Left lung (tissue), 10 donors: ENCODE results near the gene OR2S2. TPM values are rescaled to one million over a fixed set of nuclear protein-coding genes. Genes with fewer than 3 reads are reported as not detected.
A peak's percentile ranks its signal among the peaks of the same experiment; 100 is the strongest.
"Not testable (repeated sequence)": the region's sequence is repeated elsewhere in the genome, so short reads cannot be mapped to it uniquely, and the experiment has no call there.

Experiments
- ATAC-seq: fragments of 200-7000 bp; cut with Tn5 transposase; one replicate; pipeline ENCODE4 v1.9.1; 2020; ENCODE audit warnings: moderate library complexity
- DNase-seq, 4 donors: peaks; one replicate each; pipeline ENCODE4 v3.0.0-alpha.2; 2013 to 2020
- H3K27ac ChIP-seq, 2 donors: fragments of 200-600 bp; sonication (generic) in 1 of 2; one replicate each; pipeline versions ENCODE4 v1.5.0 to v1.8.0; 2020 to 2021
- H3K27me3 ChIP-seq, 2 donors: fragments of 200-600 bp; sonication (generic) in 1 of 2; one replicate each; pipeline versions ENCODE4 v1.5.0 to v1.8.0; 2020 to 2021
- H3K36me3 ChIP-seq, 2 donors: fragments of 200-600 bp; sonication (generic) in 1 of 2; one replicate each; pipeline versions ENCODE4 v1.5.0 to v1.8.0; 2020 to 2021
- H3K4me1 ChIP-seq, 2 donors: fragments of 200-600 bp; one replicate each; pipeline ENCODE4 v1.8.0; 2021
- H3K4me3 ChIP-seq, 2 donors: fragments of 200-600 bp; sonication (generic) in 1 of 2; one replicate each; pipeline versions ENCODE4 v1.5.0 to v1.8.0; 2020 to 2021; ENCODE audit warnings: mild to moderate bottlenecking in 1 of 2
- H3K9me3 ChIP-seq, 2 donors: fragments of 200-600 bp; sonication (generic) in 1 of 2; one replicate each; pipeline versions ENCODE4 v1.5.0 to v1.8.0; 2020 to 2021
- CTCF ChIP-seq, 2 donors: fragments of 200-600 bp; sonication (generic) in 1 of 2; IDR thresholded peaks; one replicate each; pipeline versions ENCODE4 v1.5.0 to v1.8.0; 2021; ENCODE audit warnings: antibody characterized with exemption in 2 of 2
- intact Hi-C, 2 donors: fragments of 100-400 bp; cut with DNase I; formaldehyde crosslinking; loops; one replicate each; pipeline versions ENCODE4 v1.11.2 to v1.14.2; 2022
- polyA plus RNA-seq, 6 donors: library from polyadenylated mRNA; unstranded; fragments of 120-200 nt; gene quantifications; one replicate each; pipeline ENCODE4 v1.2.1, GENCODE V29; 2013; ENCODE audit not compliant: insufficient read length in 6 of 6
- total RNA-seq, 2 donors: library from RNA; stranded (reverse); fragmentation: NEBNext Ultra II Directional; extraction: Animal tissue kit (Norgen Biotek cat#: 25700); gene quantifications; one replicate each; pipeline ENCODE4 v1.2.1, GENCODE V29; 2021
- donor health status: DM: no; HTN: yes; CAD: no.
- donor health status: DM: no; HTN: no; CAD: no.

Gene OR2S2
- total and polyA plus RNA-seq, 8 donors: 0.32 TPM; not detected in 7

DNA sequence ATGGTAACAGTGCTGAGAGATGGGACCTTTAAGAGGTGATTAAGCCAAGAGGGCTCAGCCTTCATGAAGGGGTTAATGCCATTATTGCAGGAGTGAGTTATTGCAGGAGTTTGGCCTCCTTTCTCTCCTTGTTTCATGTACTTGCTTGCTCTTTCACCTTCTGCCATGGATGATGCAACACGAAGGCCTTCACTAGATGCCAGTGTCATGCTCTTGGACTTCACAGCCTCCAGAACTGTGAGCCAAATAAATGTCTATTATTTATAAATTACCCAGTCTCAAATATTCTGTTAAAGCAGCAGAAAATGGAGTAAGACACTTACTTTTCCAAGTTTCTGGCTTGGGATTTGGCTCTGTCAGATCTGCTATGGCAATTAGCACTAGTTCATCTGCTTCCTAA, 40.4 kb upstream of the OR2S2 start:
- Histone ChIP-seq H3K36me3 (no peaks in the 10 kb centered on the region), H3K4me1 (no peaks in the 10 kb centered on the region), H3K4me3 (no peak overlapping the region), H3K27ac (no peak overlapping the region), H3K27me3 (no peaks in the 10 kb centered on the region), H3K9me3 (peaks cover 0 to 12% of the 10 kb centered on the region in 2 donors)
- TF ChIP-seq CTCF (IDR thresholded peaks at IDR 0.05): no peak
- ATAC-seq (no peak), DNase-seq (no peak)
- intact Hi-C loops: no loop called here

DNA sequence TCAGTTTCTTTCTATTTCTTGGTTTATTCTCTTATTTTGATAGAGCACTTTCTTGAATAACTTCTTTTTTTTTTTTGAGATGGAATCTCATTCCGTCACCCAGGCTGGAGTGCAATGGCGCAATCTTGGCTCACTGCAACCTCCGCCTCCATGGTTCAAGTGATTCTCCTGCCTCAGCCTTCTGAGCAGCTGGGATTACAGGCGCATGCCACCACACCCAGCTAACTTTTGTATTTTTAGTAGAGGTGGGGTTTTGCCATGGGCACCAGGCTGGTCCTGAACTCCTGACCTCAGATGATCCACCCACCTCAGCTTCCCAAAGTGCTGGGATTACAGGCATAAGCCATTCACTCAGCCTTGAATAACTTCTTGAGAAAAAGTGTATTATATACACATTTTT, 39.1 kb upstream of the OR2S2 start:
- DNase-seq: peak in 1 of 4 donors; percentile 44
- H3K36me3 ChIP-seq, intact Hi-C loops, H3K4me3 ChIP-seq, H3K4me1 ChIP-seq, H3K27me3 ChIP-seq: not testable (repeated sequence)
- Histone ChIP-seq H3K9me3 (peaks cover 0 to 12% of the 10 kb centered on the region in 2 donors), H3K27ac (peak overlapping the region; percentile 30 to 48)
- peak; percentile 78 for ATAC-seq

DNA sequence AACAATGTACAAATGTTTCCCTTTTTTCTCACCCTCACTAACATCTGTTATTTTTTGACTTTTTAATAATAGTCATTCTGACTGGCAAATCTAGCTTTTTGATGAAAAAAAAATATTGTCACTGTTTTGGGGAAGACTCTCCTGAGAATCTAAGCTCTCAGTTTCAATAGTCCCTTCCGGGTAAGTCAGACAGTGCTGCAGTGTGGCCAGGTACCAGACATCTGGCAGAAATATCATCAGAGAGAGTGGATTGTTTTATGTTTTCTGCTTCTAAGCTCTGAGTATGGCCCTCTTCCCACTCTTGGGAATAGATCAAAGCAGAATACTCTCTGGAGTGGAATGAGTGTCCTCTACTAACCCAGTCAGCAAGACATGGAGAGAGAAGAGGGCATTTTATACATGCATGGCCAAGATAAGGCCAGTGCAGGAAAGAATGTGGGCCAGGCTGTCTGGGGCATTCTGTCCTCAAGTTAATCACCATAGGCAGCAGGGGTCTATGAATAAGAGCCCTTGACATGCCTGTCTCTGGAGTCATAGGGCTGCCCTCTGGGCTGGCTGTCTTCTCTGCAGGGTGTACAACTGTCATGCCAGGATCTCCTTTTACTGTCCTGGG, 38.5 kb upstream of the OR2S2 start:
- Histone ChIP-seq H3K9me3 (peaks cover 0 to 12% of the 10 kb centered on the region in 2 donors), H3K36me3 (no peaks in the 10 kb centered on the region), H3K27me3 (no peaks in the 10 kb centered on the region), H3K4me1 (no peaks in the 10 kb centered on the region), H3K27ac (peak overlapping the region; percentile 30 to 48), H3K4me3 (no peak overlapping the region)
- intact Hi-C loops: no loop called here
- peak in 2 of 4 donors; percentile 5 to 49 for DNase-seq
- TF ChIP-seq CTCF (IDR thresholded peaks at IDR 0.05): no peak
- peak; percentile 94 for ATAC-seq

GRCh38 chr9:35994959-35995358, 37.0 kb upstream of the OR2S2 start:
- DNase-seq (no peak), ATAC-seq (no peak)
- Histone ChIP-seq H3K9me3 (peaks cover 0 to 12% of the 10 kb centered on the region in 2 donors), H3K27ac (no peak overlapping the region), H3K4me3 (no peak overlapping the region), H3K27me3 (no peaks in the 10 kb centered on the region), H3K4me1 (no peaks in the 10 kb centered on the region), H3K36me3 (no peaks in the 10 kb centered on the region)
- intact Hi-C loops: no loop called here
- no peak for TF ChIP-seq CTCF (IDR thresholded peaks at IDR 0.05)

DNA sequence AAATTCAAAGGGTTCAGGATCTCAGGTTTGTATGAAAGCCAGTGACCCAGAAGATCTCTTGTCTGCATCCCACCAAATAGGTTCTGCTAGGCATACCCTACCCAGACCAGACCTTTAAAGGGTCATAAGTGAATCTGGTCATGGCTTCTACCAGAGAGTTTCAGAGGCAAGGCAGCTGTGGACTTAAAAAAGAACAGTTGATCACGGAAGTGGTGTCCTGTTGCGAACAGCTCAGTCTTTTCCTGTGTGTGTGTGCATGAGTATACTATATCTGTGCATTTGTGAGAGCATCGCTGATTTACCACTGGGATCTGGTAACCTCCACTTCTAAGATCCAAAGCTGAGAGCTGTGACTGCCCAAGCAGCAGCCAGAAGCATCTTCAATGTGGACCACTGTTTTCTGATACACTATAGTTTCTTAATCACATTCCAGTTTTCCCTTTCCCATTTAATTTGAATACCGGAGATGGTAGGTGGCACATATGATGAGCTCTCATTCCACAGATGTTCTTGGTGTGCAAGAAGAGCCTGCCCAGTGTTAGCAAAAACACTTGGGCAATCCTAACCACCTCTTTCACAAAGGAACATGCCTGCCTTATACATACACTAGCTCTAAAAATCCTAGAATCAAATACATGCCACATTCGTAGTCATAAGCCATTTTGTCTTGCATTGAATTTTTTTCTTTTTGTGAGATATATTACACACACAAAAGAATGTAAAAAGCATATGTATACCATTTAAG, 36.2 kb upstream of the OR2S2 start:
- no peaks in the 10 kb centered on the region for H3K4me1 ChIP-seq
- no peak overlapping the region for H3K27ac ChIP-seq
- intact Hi-C loops: no loop called here
- DNase-seq (no peak), ATAC-seq (no peak)
- peaks cover 0 to 12% of the 10 kb centered on the region in 2 donors for H3K9me3 ChIP-seq
- H3K36me3 ChIP-seq: no peaks in the 10 kb centered on the region
- no peak for TF ChIP-seq CTCF (IDR thresholded peaks at IDR 0.05)
- no peak overlapping the region for H3K4me3 ChIP-seq
- H3K27me3 ChIP-seq: no peaks in the 10 kb centered on the region

DNA sequence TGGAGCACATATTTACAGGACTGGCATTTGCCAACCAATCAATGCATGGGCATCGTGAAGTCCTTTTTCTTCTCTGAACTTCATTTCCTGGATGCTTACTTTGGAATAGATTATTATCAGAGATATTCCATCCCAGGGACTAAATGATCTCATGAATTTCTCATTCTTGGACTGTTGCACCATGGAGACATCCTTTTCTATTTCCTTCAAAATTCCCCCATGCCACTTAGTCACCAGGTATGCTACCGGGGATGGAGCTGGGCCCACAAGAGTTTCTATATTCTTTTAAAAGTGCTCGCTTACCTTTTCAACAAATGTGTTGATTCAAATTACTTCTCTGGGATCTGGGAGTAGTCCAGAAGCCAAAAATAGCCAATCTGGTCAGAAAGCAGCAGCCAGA, 35.2 kb upstream of the OR2S2 start:
- H3K27ac ChIP-seq, H3K9me3 ChIP-seq, H3K4me3 ChIP-seq, H3K4me1 ChIP-seq, intact Hi-C loops, ATAC-seq, H3K27me3 ChIP-seq, DNase-seq, H3K36me3 ChIP-seq: not testable (repeated sequence)
